ENCODE measurements around the gene KCNQ1. TPM values are rescaled to one million over a fixed set of nuclear protein-coding genes. Genes with fewer than 3 reads are reported as not detected.

The KCNQ1 gene
- total RNA-seq, 1 experiment from 2014 or later: 2.5 TPM

GRCh38 chr11:2734181-2735052 is 289.6 kb downstream of the KCNQ1 start (continued):
- TF ChIP-seq NFE2L1 (CRISPR knock-in tag; IDR thresholded peaks at IDR 0.05) (no peak), GABPB1 (CRISPR knock-in tag; IDR thresholded peaks at IDR 0.05) (no peak), HMGXB4 (CRISPR knock-in tag; IDR thresholded peaks at IDR 0.05) (no peak)
- TF ChIP-seq, protein P1, sequence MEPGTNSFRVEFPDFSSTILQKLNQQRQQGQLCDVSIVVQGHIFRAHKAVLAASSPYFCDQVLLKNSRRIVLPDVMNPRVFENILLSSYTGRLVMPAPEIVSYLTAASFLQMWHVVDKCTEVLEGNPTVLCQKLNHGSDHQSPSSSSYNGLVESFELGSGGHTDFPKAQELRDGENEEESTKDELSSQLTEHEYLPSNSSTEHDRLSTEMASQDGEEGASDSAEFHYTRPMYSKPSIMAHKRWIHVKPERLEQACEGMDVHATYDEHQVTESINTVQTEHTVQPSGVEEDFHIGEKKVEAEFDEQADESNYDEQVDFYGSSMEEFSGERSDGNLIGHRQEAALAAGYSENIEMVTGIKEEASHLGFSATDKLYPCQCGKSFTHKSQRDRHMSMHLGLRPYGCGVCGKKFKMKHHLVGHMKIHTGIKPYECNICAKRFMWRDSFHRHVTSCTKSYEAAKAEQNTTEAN (CRISPR knock-in tag; IDR thresholded peaks at IDR 0.05): no peak

DNA sequence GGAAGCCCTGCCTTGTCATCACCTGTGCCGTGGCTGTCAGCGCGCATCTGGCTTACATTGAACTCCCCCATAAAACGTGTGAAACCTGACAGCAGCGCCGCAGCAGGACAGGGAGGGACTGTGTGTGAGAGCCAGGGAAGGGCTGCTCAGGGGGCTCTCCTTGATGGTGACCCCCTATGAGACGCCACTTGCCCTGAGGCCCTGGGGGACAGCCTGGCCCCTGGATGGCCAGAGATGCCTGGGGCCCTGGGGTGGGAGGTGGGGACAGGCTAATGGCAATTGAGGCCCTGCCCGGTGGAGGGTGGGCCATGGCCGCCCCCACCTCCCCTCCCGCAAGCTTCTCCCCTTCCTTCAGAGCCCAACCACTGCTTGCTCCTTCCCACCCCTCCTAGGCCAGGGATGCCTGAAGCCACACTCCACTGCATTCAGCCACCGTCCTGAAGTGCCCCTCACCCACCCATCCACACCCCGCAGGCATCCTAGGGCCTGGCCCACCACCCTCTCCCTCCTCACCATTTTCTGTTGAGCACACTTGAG is 290.3 kb downstream of the KCNQ1 start:
- Mint-ChIP-seq H3K4me1 (no peaks in the 10 kb centered on the region), H3K27me3 (ENCODE audit: low read depth) (peaks cover 53% of the 10 kb centered on the region), H3K9me3 (no peaks in the 10 kb centered on the region), H3K36me3 (no peaks in the 10 kb centered on the region), H3K27ac (no peak overlapping the region), H3K4me3 (no peak overlapping the region)
- ChIA-PET POLR2A (no interaction called here), CTCF (no interaction called here)
- DNase-seq (ENCODE audit: low spot score) (no peak), ATAC-seq (no peak)
- TF ChIP-seq IRF2 (CRISPR knock-in tag; IDR thresholded peaks at IDR 0.05; ENCODE audit: borderline replicate concordance, low read depth): no peak
- TF ChIP-seq, protein P2, sequence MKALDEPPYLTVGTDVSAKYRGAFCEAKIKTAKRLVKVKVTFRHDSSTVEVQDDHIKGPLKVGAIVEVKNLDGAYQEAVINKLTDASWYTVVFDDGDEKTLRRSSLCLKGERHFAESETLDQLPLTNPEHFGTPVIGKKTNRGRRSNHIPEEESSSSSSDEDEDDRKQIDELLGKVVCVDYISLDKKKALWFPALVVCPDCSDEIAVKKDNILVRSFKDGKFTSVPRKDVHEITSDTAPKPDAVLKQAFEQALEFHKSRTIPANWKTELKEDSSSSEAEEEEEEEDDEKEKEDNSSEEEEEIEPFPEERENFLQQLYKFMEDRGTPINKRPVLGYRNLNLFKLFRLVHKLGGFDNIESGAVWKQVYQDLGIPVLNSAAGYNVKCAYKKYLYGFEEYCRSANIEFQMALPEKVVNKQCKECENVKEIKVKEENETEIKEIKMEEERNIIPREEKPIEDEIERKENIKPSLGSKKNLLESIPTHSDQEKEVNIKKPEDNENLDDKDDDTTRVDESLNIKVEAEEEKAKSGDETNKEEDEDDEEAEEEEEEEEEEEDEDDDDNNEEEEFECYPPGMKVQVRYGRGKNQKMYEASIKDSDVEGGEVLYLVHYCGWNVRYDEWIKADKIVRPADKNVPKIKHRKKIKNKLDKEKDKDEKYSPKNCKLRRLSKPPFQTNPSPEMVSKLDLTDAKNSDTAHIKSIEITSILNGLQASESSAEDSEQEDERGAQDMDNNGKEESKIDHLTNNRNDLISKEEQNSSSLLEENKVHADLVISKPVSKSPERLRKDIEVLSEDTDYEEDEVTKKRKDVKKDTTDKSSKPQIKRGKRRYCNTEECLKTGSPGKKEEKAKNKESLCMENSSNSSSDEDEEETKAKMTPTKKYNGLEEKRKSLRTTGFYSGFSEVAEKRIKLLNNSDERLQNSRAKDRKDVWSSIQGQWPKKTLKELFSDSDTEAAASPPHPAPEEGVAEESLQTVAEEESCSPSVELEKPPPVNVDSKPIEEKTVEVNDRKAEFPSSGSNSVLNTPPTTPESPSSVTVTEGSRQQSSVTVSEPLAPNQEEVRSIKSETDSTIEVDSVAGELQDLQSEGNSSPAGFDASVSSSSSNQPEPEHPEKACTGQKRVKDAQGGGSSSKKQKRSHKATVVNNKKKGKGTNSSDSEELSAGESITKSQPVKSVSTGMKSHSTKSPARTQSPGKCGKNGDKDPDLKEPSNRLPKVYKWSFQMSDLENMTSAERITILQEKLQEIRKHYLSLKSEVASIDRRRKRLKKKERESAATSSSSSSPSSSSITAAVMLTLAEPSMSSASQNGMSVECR (CRISPR knock-in tag; IDR thresholded peaks at IDR 0.05; ENCODE audit: borderline replicate concordance): no peak
- no peak for TF ChIP-seq SMAD4 (CRISPR knock-in tag; IDR thresholded peaks at IDR 0.05)
- TF ChIP-seq IRF1 (CRISPR knock-in tag; IDR thresholded peaks at IDR 0.05): no peak
- TF ChIP-seq MXD4 (CRISPR knock-in tag; IDR thresholded peaks at IDR 0.05; ENCODE audit: borderline replicate concordance): no peak
- TF ChIP-seq GRHL2 (CRISPR knock-in tag; IDR thresholded peaks at IDR 0.05; ENCODE audit: insufficient replicate concordance, severe bottlenecking): no peak
- TF ChIP-seq E2F4 (CRISPR knock-in tag; IDR thresholded peaks at IDR 0.05; ENCODE audit: borderline replicate concordance, low read depth): no peak
- TF ChIP-seq, protein P3, sequence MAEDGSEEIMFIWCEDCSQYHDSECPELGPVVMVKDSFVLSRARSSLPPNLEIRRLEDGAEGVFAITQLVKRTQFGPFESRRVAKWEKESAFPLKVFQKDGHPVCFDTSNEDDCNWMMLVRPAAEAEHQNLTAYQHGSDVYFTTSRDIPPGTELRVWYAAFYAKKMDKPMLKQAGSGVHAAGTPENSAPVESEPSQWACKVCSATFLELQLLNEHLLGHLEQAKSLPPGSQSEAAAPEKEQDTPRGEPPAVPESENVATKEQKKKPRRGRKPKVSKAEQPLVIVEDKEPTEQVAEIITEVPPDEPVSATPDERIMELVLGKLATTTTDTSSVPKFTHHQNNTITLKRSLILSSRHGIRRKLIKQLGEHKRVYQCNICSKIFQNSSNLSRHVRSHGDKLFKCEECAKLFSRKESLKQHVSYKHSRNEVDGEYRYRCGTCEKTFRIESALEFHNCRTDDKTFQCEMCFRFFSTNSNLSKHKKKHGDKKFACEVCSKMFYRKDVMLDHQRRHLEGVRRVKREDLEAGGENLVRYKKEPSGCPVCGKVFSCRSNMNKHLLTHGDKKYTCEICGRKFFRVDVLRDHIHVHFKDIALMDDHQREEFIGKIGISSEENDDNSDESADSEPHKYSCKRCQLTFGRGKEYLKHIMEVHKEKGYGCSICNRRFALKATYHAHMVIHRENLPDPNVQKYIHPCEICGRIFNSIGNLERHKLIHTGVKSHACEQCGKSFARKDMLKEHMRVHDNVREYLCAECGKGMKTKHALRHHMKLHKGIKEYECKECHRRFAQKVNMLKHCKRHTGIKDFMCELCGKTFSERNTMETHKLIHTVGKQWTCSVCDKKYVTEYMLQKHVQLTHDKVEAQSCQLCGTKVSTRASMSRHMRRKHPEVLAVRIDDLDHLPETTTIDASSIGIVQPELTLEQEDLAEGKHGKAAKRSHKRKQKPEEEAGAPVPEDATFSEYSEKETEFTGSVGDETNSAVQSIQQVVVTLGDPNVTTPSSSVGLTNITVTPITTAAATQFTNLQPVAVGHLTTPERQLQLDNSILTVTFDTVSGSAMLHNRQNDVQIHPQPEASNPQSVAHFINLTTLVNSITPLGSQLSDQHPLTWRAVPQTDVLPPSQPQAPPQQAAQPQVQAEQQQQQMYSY (CRISPR knock-in tag; IDR thresholded peaks at IDR 0.05): no peak
- TF ChIP-seq TCF7 (CRISPR knock-in tag; IDR thresholded peaks at IDR 0.05; ENCODE audit: low read depth): no peak
- no peak for TF ChIP-seq GTF2I (CRISPR knock-in tag; conservative IDR thresholded peaks at IDR 0.05)
- TF ChIP-seq, protein P4, sequence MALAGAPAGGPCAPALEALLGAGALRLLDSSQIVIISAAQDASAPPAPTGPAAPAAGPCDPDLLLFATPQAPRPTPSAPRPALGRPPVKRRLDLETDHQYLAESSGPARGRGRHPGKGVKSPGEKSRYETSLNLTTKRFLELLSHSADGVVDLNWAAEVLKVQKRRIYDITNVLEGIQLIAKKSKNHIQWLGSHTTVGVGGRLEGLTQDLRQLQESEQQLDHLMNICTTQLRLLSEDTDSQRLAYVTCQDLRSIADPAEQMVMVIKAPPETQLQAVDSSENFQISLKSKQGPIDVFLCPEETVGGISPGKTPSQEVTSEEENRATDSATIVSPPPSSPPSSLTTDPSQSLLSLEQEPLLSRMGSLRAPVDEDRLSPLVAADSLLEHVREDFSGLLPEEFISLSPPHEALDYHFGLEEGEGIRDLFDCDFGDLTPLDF (CRISPR knock-in tag; IDR thresholded peaks at IDR 0.05): no peak
- TF ChIP-seq USF1 (CRISPR knock-in tag; IDR thresholded peaks at IDR 0.05): no peak

Data from WTC11 (cell line).